K562 (cell line): ENCODE data around the gene RBM28. TPM values are rescaled to one million over a fixed set of nuclear protein-coding genes. Genes with fewer than 3 reads are reported as not detected.

Experiments used
- BRF1 ChIP-seq: IDR thresholded peaks from 3 replicates; pipeline ENCODE4 v1.6.1; 2011; ENCODE audit warnings: borderline replicate concordance, mild to moderate bottlenecking; ENCODE audit not compliant: insufficient read length; ENCODE audit errors: extremely low read depth
- CC2D1A ChIP-seq: fragments of 450-650 bp; IDR thresholded peaks from 2 replicates; pipeline ENCODE4 v1.6.1; 2017; ENCODE audit warnings: mild to moderate bottlenecking
- ELF1 ChIP-seq: fragments of 200-800 bp; sonication (Bioruptor generic); IDR thresholded peaks from 2 replicates; pipeline ENCODE4 v1.6.1; 2016; ENCODE audit warnings: missing genetic modification characterization, missing compliant biosample characterization
- KAT2B ChIP-seq: IDR thresholded peaks from one replicate; pipeline ENCODE4 v1.6.1; 2012; ENCODE audit warnings: low read depth, mild to moderate bottlenecking, control low read depth, inconsistent platforms, low read length, moderate library complexity
- MTA3 ChIP-seq: fragments of 450-650 bp; formaldehyde crosslinking; IDR thresholded peaks from 2 replicates; pipeline ENCODE4 v1.6.1; 2017; ENCODE audit warnings: mild to moderate bottlenecking, borderline replicate concordance
- ZBTB17 ChIP-seq: fragments of 450-650 bp; formaldehyde crosslinking; IDR thresholded peaks from 2 replicates; pipeline ENCODE4 v1.4.0; 2020; ENCODE audit warnings: mild to moderate bottlenecking
- ZNF175 ChIP-seq: fragments of 200-800 bp; sonication (Bioruptor generic); IDR thresholded peaks from 2 replicates; pipeline ENCODE4 v1.6.1; 2016; ENCODE audit warnings: low read depth, mild to moderate bottlenecking, missing genetic modification characterization, missing compliant biosample characterization
- polyA plus RNA-seq, 8 experiments: library from polyadenylated mRNA; depleted of rRNA in 4 of 8; stranded (reverse) in 5 of 8; unstranded in 3 of 8; fragments of >200 nt; fragmentation: Nextera tagmentation in 2 of 8; fragmentation: Illumina TruSeq in 1 of 8; extraction: Ambion mirVana in 2 of 8; extraction: Trizol in 1 of 8; gene quantifications; 2 replicates each; pipeline versions ENCODE4 v1.2.1 to v1.2.3, GENCODE V29; 2011 to 2014; ENCODE audit warnings: inconsistent platforms in 1 of 8, missing spikeins in 1 of 8
- total RNA-seq, 7 experiments: library from RNA; depleted of rRNA in 6 of 7; stranded (reverse); fragments of >200 nt in 6 of 7; fragmentation: Illumina TruSeq in 2 of 7; extraction: Trizol in 2 of 7; gene quantifications; 2 replicates each; pipeline versions ENCODE4 v1.2.1 to v1.2.3, GENCODE V29; 2011 to 2021; ENCODE audit warnings: low replicate concordance in 1 of 7
- TF ChIP-seq, protein P1 (sequence below), 2 experiments: fragments of 450-650 bp; IDR thresholded peaks; 2 replicates each; pipeline ENCODE4 v1.6.1; 2016
- TF ChIP-seq, protein P2 (sequence below), 2 experiments: fragments of 450-650 bp in 1 of 2; sonication (generic) in 1 of 2; formaldehyde crosslinking in 1 of 2; IDR thresholded peaks in 1 of 2; conservative IDR thresholded peaks in 1 of 2; 2 replicates each; pipeline versions ENCODE4 v1.6.1 to v1.8.1; 2016 to 2023; ENCODE audit warnings: mild to moderate bottlenecking in 2 of 2, moderate library complexity in 2 of 2, inconsistent platforms in 1 of 2, missing genetic modification reagents in 1 of 2
- TF ChIP-seq, protein P3 (sequence below): fragments of 250-450 bp; sonication (Bioruptor Pico); IDR thresholded peaks from 2 replicates; pipeline ENCODE4 v1.5.0; 2021; ENCODE audit warnings: mild to moderate bottlenecking, borderline replicate concordance

Gene RBM28
- total and polyA plus RNA-seq, 9 of the 15 experiments (the other 6 are each of a cell fraction or from before 2014, with no cell fraction given), result 65.8 to 213 (median 138) TPM

DNA sequence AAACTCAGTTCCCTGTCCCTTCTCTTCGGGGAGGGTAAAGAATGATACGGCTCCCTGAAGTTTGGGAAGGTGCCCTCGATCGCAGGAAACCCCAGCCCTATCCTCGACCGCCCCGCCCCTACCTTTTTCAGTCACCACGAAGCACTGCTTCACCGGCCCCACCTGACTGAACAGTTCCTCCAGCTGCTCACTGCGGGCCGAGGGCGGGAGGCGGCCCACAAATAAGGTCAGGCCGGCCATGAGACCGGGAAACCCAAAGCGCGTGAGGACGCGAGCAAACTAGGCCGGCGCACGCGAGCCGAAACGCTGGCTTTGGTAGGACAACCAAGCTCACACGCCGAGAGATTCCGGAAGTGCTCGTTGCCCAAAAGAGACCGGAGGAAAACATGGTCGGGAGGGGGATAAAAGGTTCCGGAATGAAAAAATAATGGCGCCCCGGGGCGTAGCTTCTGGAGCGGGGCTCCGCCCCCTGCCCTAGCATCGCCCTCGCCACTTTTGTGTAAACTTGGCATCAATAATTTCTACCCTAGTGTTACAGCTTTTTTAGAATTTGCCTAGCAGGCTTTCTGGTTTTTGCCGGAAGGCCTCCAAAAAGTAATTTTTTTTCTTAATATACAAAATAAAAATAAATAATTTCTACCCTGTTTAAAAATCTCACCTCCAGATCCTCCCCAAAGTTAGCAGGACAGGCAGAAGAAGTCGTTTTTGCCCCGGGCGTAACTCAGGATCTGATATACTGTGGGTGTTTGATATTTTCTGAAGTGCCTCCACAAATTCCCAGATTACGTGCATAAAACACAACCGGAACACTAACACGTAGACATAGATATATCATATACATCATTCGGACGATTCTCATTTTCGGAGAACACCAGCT lies at the start of gene RBM28 (continued):
- TF ChIP-seq, protein P1, sequence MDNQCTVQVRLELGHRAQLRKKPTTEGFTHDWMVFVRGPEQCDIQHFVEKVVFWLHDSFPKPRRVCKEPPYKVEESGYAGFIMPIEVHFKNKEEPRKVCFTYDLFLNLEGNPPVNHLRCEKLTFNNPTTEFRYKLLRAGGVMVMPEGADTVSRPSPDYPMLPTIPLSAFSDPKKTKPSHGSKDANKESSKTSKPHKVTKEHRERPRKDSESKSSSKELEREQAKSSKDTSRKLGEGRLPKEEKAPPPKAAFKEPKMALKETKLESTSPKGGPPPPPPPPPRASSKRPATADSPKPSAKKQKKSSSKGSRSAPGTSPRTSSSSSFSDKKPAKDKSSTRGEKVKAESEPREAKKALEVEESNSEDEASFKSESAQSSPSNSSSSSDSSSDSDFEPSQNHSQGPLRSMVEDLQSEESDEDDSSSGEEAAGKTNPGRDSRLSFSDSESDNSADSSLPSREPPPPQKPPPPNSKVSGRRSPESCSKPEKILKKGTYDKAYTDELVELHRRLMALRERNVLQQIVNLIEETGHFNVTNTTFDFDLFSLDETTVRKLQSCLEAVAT (IDR thresholded peaks at IDR 0.05), result peak; percentile 53 to 63; a peak in 1 of 4 replicates
- TF ChIP-seq ELF1 (peak; percentile 87), KAT2B (no peak), MTA3 (peak; percentile 91; the same call in 1 of the 2 replicates), ZNF175 (CRISPR knock-in tag) (0 out of 2 replicates have a peak, but pooled peaks have one; percentile 26), ZBTB17 (CRISPR knock-in tag) (peak; percentile 54; the same call in 1 of the 2 replicates), BRF1 (no peak), CC2D1A (no peak)
- TF ChIP-seq, protein P2, sequence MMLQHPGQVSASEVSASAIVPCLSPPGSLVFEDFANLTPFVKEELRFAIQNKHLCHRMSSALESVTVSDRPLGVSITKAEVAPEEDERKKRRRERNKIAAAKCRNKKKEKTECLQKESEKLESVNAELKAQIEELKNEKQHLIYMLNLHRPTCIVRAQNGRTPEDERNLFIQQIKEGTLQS (IDR thresholded peaks at IDR 0.05), result no peak
- TF ChIP-seq, protein P2 (CRISPR knock-in tag; conservative IDR thresholded peaks at IDR 0.05), result peak; percentile 92
- TF ChIP-seq, protein P3, sequence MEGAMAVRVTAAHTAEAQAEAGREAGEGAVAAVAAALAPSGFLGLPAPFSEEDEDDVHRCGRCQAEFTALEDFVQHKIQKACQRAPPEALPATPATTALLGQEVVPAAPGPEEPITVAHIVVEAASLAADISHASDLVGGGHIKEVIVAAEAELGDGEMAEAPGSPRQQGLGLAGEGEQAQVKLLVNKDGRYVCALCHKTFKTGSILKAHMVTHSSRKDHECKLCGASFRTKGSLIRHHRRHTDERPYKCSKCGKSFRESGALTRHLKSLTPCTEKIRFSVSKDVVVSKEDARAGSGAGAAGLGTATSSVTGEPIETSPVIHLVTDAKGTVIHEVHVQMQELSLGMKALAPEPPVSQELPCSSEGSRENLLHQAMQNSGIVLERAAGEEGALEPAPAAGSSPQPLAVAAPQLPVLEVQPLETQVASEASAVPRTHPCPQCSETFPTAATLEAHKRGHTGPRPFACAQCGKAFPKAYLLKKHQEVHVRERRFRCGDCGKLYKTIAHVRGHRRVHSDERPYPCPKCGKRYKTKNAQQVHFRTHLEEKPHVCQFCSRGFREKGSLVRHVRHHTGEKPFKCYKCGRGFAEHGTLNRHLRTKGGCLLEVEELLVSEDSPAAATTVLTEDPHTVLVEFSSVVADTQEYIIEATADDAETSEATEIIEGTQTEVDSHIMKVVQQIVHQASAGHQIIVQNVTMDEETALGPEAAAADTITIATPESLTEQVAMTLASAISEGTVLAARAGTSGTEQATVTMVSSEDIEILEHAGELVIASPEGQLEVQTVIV (CRISPR knock-in tag), result no peak; the same call in 1 of the 2 replicates
